ENCODE measurements around the gene ADAMTS16.
A peak's percentile ranks its signal among the peaks of the same experiment; 100 is the strongest.

Gene ADAMTS16

GRCh38 chr5:5318426-5319190 is 178.5 kb downstream of the ADAMTS16 start:
- no peaks in the 10 kb centered on the region for H3K36me3 ChIP-seq
- no peak overlapping the region for H3K4me3 ChIP-seq (ENCODE audit: low read depth, low read length)
- H3K9me3 ChIP-seq (ENCODE audit: severe bottlenecking): no peaks in the 10 kb centered on the region
- TF ChIP-seq CTCF (IDR thresholded peaks at IDR 0.05; ENCODE audit: low read depth, low read length): no peak
- H3K27ac ChIP-seq: no peak overlapping the region
- DNase-seq: peak; percentile 66
- no peaks in the 10 kb centered on the region for H3K27me3 ChIP-seq (ENCODE audit: insufficient read depth, low read depth, severe bottlenecking)

GRCh38 chr5:5320062-5320805 is 180.1 kb downstream of the ADAMTS16 start:
- no peak overlapping the region for H3K4me3 ChIP-seq (ENCODE audit: low read depth, low read length)
- no peak overlapping the region for H3K27ac ChIP-seq
- DNase-seq: no peak
- peaks cover 3% of the 10 kb centered on the region for H3K9me3 ChIP-seq (ENCODE audit: severe bottlenecking)
- no peaks in the 10 kb centered on the region for H3K36me3 ChIP-seq
- no peak for TF ChIP-seq CTCF (IDR thresholded peaks at IDR 0.05; ENCODE audit: low read depth, low read length)
- peaks cover 5% of the 10 kb centered on the region for H3K27me3 ChIP-seq (ENCODE audit: insufficient read depth, low read depth, severe bottlenecking)

GRCh38 chr5:5321137-5321536 is 181.0 kb downstream of the ADAMTS16 start:
- no peak for TF ChIP-seq CTCF (IDR thresholded peaks at IDR 0.05; ENCODE audit: low read depth, low read length)
- no peak for DNase-seq

GRCh38 chr5:5323551-5323950 is 183.4 kb downstream of the ADAMTS16 start:
- no peak for DNase-seq
- TF ChIP-seq CTCF (IDR thresholded peaks at IDR 0.05; ENCODE audit: low read depth, low read length): no peak

More at GRCh38 chr5:5321137-5321536, 181.0 kb downstream of the ADAMTS16 start:
- Histone ChIP-seq H3K27ac (no peak overlapping the region), H3K27me3 (ENCODE audit: insufficient read depth, low read depth, severe bottlenecking) (peaks cover 5% of the 10 kb centered on the region), H3K4me3 (ENCODE audit: low read depth, low read length) (no peak overlapping the region), H3K9me3 (ENCODE audit: severe bottlenecking) (peaks cover 3% of the 10 kb centered on the region), H3K36me3 (no peaks in the 10 kb centered on the region)

GRCh38 chr5:5326115-5326758 is 186.1 kb downstream of the ADAMTS16 start:
- TF ChIP-seq CTCF (IDR thresholded peaks at IDR 0.05; ENCODE audit: low read depth, low read length): no peak
- Histone ChIP-seq H3K4me3 (ENCODE audit: low read depth, low read length) (no peak overlapping the region), H3K36me3 (no peaks in the 10 kb centered on the region), H3K27me3 (ENCODE audit: insufficient read depth, low read depth, severe bottlenecking) (peaks cover 17% of the 10 kb centered on the region), H3K9me3 (ENCODE audit: severe bottlenecking) (peaks cover 3% of the 10 kb centered on the region), H3K27ac (no peak overlapping the region)
- no peak for DNase-seq

More at GRCh38 chr5:5323551-5323950, 183.4 kb downstream of the ADAMTS16 start:
- H3K36me3 ChIP-seq: no peaks in the 10 kb centered on the region
- no peak overlapping the region for H3K27ac ChIP-seq
- peaks cover 8% of the 10 kb centered on the region for H3K27me3 ChIP-seq (ENCODE audit: insufficient read depth, low read depth, severe bottlenecking)
- no peak overlapping the region for H3K4me3 ChIP-seq (ENCODE audit: low read depth, low read length)
- H3K9me3 ChIP-seq (ENCODE audit: severe bottlenecking): peaks cover 3% of the 10 kb centered on the region
